Activated B cell treated with CpG ODN at 0.5 μM for 24 hours (primary cell): ENCODE data around the gene EIF4A3. TPM values are rescaled to one million over a fixed set of nuclear protein-coding genes. Genes with fewer than 3 reads are reported as not detected.

Experiments
- ATAC-seq: fragments of 200-7000 bp; cut with Tn5 transposase; one replicate; pipeline ENCODE4 v1.10.0; 2021; ENCODE audit warnings: low read depth, mild to moderate bottlenecking, moderate library complexity
- CTCF ChIA-PET: fragments of 350-600 bp; sonication (Branson Sonifier 250); formaldehyde crosslinking; loops from one replicate; lab custom pipeline; 2021; ENCODE audit warnings: antibody characterized with exemption; lab: Charles Lee
- POLR2A ChIA-PET: fragments of 350-600 bp; sonication (Branson Sonifier 250); formaldehyde crosslinking; loops from one replicate; lab custom pipeline; 2021; ENCODE audit warnings: antibody characterized with exemption; lab: Charles Lee
- DNase-seq: peaks from one replicate; pipeline ENCODE4 v3.0.0; 2022
- H3K27ac Mint-ChIP-seq: one replicate; pipeline ENCODE4 v1.8.0; 2020; ENCODE audit warnings: mixed read lengths
- H3K27me3 Mint-ChIP-seq: one replicate; pipeline ENCODE4 v1.8.0; 2021; ENCODE audit warnings: mixed read lengths
- H3K36me3 Mint-ChIP-seq: one replicate; pipeline ENCODE4 v1.8.0; 2021; ENCODE audit warnings: low read depth, mixed read lengths
- H3K4me1 Mint-ChIP-seq: one replicate; pipeline ENCODE4 v1.8.0; 2021; ENCODE audit warnings: mixed read lengths
- H3K4me3 Mint-ChIP-seq: one replicate; pipeline ENCODE4 v1.8.0; 2020; ENCODE audit warnings: mild to moderate bottlenecking, mixed read lengths
- H3K9me3 Mint-ChIP-seq: one replicate; pipeline ENCODE4 v1.8.0; 2020; ENCODE audit warnings: mixed read lengths
- CTCF ChIP-seq: fragments of 200-600 bp; IDR thresholded peaks from one replicate; pipeline ENCODE4 v1.8.0; 2022; ENCODE audit warnings: antibody characterized with exemption, mild to moderate bottlenecking
- intact Hi-C: fragments of 100-400 bp; cut with micrococcal nuclease; formaldehyde crosslinking; loops from one replicate; pipeline ENCODE4 v1.15.1; 2024
- total RNA-seq: library from RNA; stranded (reverse); gene quantifications from 2 replicates; pipeline ENCODE4 v1.2.3, GENCODE V29; 2022

EIF4A3 gene
- total RNA-seq, 1 donor from 2014 or later = 88.1 TPM

GRCh38 chr17:80102664-80103448 lies 44.1 kb downstream of the EIF4A3 start:
- ATAC-seq = no peak
- no peak overlapping the region for H3K27ac Mint-ChIP-seq
- CTCF ChIA-PET = no interaction called here

GRCh38 chr17:80101946-80102663 lies 44.8 kb downstream of the EIF4A3 start:
- peak overlapping the region; percentile 86 for H3K4me3 Mint-ChIP-seq
- peak overlapping the region; percentile 68 for H3K27ac Mint-ChIP-seq
- no peak for DNase-seq
- H3K27me3 Mint-ChIP-seq = no peaks in the 10 kb centered on the region
- ChIA-PET CTCF (interaction anchor here (0.6 to 1.5 kb wide), 16 partner anchors 10 to 324 kb away, joined by 3 to 9 read pairs (median 3); no protein-coding TSS in a partner anchor), POLR2A (interaction anchor here (0.5 to 1.5 kb wide), 10 partner anchors 13 to 888 kb away, joined by 3 to 11 read pairs (median 3); partner anchors contain the start of gene CBX8)
- peaks cover 23% of the 10 kb centered on the region for H3K4me1 Mint-ChIP-seq
- peaks cover 5% of the 10 kb centered on the region for H3K36me3 Mint-ChIP-seq
- H3K9me3 Mint-ChIP-seq = no peaks in the 10 kb centered on the region
- intact Hi-C loops = loop anchor here (1.0 to 5.0 kb wide), 5 partner anchors 45 to 933 kb away; partner anchors contain the start of genes BAIAP2, CCDC40, EIF4A3 and RNF213
- ATAC-seq = peak; percentile 23
- TF ChIP-seq CTCF = no peak

More at GRCh38 chr17:80102664-80103448, 44.1 kb downstream of the EIF4A3 start:
- Mint-ChIP-seq H3K4me1 (peaks cover 23% of the 10 kb centered on the region), H3K27me3 (no peaks in the 10 kb centered on the region), H3K4me3 (peak overlapping the region; percentile 86), H3K36me3 (peaks cover 5% of the 10 kb centered on the region), H3K9me3 (no peaks in the 10 kb centered on the region)
- POLR2A ChIA-PET = no interaction called here
- no peak for DNase-seq
- intact Hi-C loops = loop anchor here (5.0 kb wide), 2 partner anchors 96 to 159 kb away; partner anchors contain the start of gene RNF213
- no peak for TF ChIP-seq CTCF

GRCh38 chr17:80101011-80101945 lies 45.6 kb downstream of the EIF4A3 start, which contains the start of gene GAA:
Gene GAA, plus strand, starts transcription at chr17:80101581. Its CDS starts 3,006 bp downstream, at chr17:80104587.
- H3K36me3 Mint-ChIP-seq = peaks cover 5% of the 10 kb centered on the region
- ATAC-seq (peak; percentile 90), DNase-seq (peak; percentile 96)
- H3K4me1 Mint-ChIP-seq = peaks cover 23% of the 10 kb centered on the region
- peak; percentile 63 for TF ChIP-seq CTCF
- H3K9me3 Mint-ChIP-seq = no peaks in the 10 kb centered on the region
- peak within 1 kb of the TSS; percentile 83 for H3K27ac Mint-ChIP-seq
- intact Hi-C loops = loop anchor here (1.0 to 5.0 kb wide), 5 partner anchors 46 to 934 kb away; partner anchors contain the start of genes BAIAP2, CCDC40, EIF4A3 and RNF213
- H3K4me3 Mint-ChIP-seq = peak within 1 kb of the TSS; percentile 86
- ChIA-PET POLR2A (interaction anchor here (0.5 to 1.5 kb wide), 13 partner anchors 11 to 889 kb away, joined by 3 to 11 read pairs (median 3); partner anchors contain the start of gene CBX8), CTCF (interaction anchor here (0.6 to 1.5 kb wide), 17 partner anchors 9 to 1449 kb away, joined by 3 to 9 read pairs (median 3); no protein-coding TSS in a partner anchor)
- peaks cover 3% of the 10 kb centered on the region for H3K27me3 Mint-ChIP-seq

GRCh38 chr17:80100035-80100323 lies 46.9 kb downstream of the EIF4A3 start:
- Mint-ChIP-seq H3K27ac (no peak overlapping the region), H3K9me3 (no peaks in the 10 kb centered on the region), H3K4me3 (no peak overlapping the region), H3K27me3 (peaks cover 3% of the 10 kb centered on the region), H3K36me3 (no peaks in the 10 kb centered on the region), H3K4me1 (peaks cover 23% of the 10 kb centered on the region)
- no peak for ATAC-seq
- no peak for DNase-seq
- CTCF ChIA-PET = no interaction called here
- intact Hi-C loops = loop anchor here (2.0 to 5.0 kb wide), 3 partner anchors 93 to 935 kb away; partner anchors contain the start of genes BAIAP2 and RNF213
- POLR2A ChIA-PET = no interaction called here
- no peak for TF ChIP-seq CTCF
